DOHH2 (cell line): Measurements from ENCODE around the gene SLC9A7.

Experiments
- EZH2phosphoT487 ChIP-seq: fragments of 200-600 bp; sonication (generic); IDR thresholded peaks from 2 replicates; pipeline ENCODE4 v1.6.1; 2017; ENCODE audit warnings: borderline replicate concordance, mild to moderate bottlenecking, antibody characterized with exemption, low read length, moderate library complexity, mixed read lengths
- TF ChIP-seq, protein P1 (sequence below): fragments of 200-600 bp; sonication (generic); IDR thresholded peaks from one replicate; pipeline ENCODE4 v1.5.1; 2014; ENCODE audit warnings: antibody characterized with exemption, mild to moderate bottlenecking, low read depth, low read length; ENCODE audit not compliant: poor library complexity, severe bottlenecking

DNA sequence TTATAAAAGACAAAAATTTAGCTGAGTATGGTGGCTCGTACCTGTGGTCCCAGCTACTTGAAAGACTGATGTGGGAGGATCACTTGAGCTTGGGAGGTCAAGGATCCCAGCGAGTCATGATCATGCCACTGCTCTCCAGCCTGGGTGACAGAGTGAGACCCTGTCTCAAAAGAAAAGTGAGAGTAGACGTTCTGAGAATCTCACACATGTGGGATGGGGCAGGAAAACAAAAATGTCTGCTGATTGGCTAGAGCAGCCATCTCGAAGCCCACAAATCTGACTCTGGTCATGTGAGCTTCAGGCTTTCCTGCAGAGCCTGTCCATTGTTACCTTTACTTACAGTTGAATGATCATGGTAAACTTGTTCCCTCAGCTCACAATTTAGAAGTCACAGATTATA lies 23.1 kb upstream of the SLC9A7 start:
- TF ChIP-seq, protein P1, sequence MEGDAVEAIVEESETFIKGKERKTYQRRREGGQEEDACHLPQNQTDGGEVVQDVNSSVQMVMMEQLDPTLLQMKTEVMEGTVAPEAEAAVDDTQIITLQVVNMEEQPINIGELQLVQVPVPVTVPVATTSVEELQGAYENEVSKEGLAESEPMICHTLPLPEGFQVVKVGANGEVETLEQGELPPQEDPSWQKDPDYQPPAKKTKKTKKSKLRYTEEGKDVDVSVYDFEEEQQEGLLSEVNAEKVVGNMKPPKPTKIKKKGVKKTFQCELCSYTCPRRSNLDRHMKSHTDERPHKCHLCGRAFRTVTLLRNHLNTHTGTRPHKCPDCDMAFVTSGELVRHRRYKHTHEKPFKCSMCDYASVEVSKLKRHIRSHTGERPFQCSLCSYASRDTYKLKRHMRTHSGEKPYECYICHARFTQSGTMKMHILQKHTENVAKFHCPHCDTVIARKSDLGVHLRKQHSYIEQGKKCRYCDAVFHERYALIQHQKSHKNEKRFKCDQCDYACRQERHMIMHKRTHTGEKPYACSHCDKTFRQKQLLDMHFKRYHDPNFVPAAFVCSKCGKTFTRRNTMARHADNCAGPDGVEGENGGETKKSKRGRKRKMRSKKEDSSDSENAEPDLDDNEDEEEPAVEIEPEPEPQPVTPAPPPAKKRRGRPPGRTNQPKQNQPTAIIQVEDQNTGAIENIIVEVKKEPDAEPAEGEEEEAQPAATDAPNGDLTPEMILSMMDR = no peak
- no peak for TF ChIP-seq EZH2phosphoT487
